ENCODE results near the gene IMP3. TPM values are rescaled to one million over a fixed set of nuclear protein-coding genes. Genes with fewer than 3 reads are reported as not detected.

IMP3 gene
- total RNA-seq, 4 donors from 2014 or later = 37.2 to 131 (median 108) TPM

- in situ Hi-C loops (cut with MboI; ENCODE audit: low pct_ligation_motif_present in 1 of 4, low pct_unique_long_range_greater_than_20kb in 1 of 4, low sequenced_read_pairs in 3 of 4) = no loop called here
- Histone ChIP-seq H3K27me3 (no peaks in the 10 kb centered on the region), H3K4me1 (peaks cover 0 to 12% (median 0%) of the 10 kb centered on the region in 4 donors), H3K27ac (peak overlapping the region; percentile 7 to 62 (median 16)), H3K4me3 (no peak overlapping the region), H3K9me3 (no peaks in the 10 kb centered on the region), H3K36me3 (peaks cover 0 to 22% (median 4%) of the 10 kb centered on the region in 4 donors)
- no peak for TF ChIP-seq POLR2A (IDR thresholded peaks at IDR 0.05)
- TF ChIP-seq CTCF (IDR thresholded peaks at IDR 0.05) = no peak
- TF ChIP-seq POLR2AphosphoS5 (IDR thresholded peaks at IDR 0.05) = no peak
- TF ChIP-seq EP300 (IDR thresholded peaks at IDR 0.05; ENCODE audit: low read depth) = no peak
- intact Hi-C loops (cut with DNase I; ENCODE audit: low total_unique reads) = no loop called here
- DNase-seq = no peak
- WGBS, 2 donors (ENCODE audit: low coverage in 1 of 2) = 63% methylated on average over 2 of the region's 2 CpGs; no CpG with 5 or more reads in 1 of the 2 donors
Observed at GRCh38 chr15:75599401-75599800, 40.6 kb downstream of the IMP3 start.

DNA sequence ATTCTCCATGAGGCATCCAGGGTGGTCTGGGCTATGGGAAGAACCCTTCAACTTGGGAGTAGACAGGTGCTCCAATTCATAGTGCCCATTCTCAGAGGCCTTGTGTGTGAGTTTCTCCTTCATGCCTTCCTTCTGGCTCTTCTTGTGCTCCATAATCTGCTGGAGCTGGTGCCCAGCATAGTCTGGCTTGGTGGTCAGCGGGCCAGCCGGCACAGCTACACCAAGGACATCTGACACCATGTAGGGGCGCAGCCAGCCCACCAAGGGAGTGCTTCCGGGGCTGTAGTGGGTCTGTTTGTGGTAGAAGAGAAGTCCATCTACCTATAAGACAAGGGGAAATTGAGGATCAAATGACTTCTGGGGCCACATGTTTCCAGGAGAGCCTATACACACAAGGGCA lies 41.7 kb downstream of the IMP3 start:
- intact Hi-C loops (cut with DNase I; ENCODE audit: low total_unique reads) = no loop called here
- TF ChIP-seq EP300 (IDR thresholded peaks at IDR 0.05; ENCODE audit: low read depth) = no peak
- 99% methylated on average over 4 of the region's 4 CpGs; no CpG with 5 or more reads in 1 of the 2 donors for WGBS, 2 donors (ENCODE audit: low coverage in 1 of 2)
- Histone ChIP-seq H3K27ac (peak overlapping the region; percentile 7 to 15 (median 14)), H3K36me3 (peaks cover 0 to 22% (median 4%) of the 10 kb centered on the region in 4 donors), H3K4me3 (no peak overlapping the region), H3K4me1 (peaks cover 0 to 12% (median 0%) of the 10 kb centered on the region in 4 donors), H3K9me3 (no peaks in the 10 kb centered on the region), H3K27me3 (no peaks in the 10 kb centered on the region)
- in situ Hi-C loops (cut with MboI; ENCODE audit: low pct_ligation_motif_present in 1 of 4, low pct_unique_long_range_greater_than_20kb in 1 of 4, low sequenced_read_pairs in 3 of 4) = no loop called here
- no peak for DNase-seq

DNA sequence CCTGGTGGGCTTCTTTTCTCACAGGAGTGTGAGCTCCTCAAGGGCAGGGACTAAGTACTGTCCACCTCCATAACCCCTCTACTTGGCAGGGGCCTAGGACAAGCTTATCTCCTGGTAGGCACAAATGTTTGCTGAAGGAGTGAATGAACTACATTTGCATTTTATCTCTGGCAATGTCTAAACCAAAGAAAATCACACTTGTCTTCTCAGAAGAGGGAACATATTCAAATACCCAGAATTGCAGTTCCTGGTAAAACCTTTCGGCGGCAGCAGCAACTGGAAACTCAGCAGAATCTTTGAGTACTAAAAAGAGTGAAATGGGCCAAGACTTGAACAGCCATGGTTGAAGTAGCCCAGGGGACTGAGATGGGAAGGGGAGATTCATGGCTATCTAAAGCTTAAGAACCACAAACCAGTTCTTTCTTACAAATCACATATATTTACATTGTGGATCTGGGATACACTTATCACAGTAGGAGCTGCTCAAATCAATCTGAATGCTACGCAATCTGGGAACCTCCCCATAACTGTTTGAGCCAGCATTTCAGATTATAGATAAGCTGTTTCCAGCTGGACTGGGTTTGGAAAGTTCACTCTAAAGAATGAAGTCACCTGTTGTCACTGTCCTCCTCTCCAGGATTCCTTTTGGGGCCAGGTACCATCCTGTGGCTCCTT lies 42.2 kb downstream of the IMP3 start:
- Histone ChIP-seq H3K9me3 (no peaks in the 10 kb centered on the region), H3K4me3 (no peak overlapping the region), H3K36me3 (peaks cover 0 to 22% (median 4%) of the 10 kb centered on the region in 4 donors), H3K27ac (peak overlapping the region in 2 of 4 donors; percentile 7 to 15), H3K27me3 (no peaks in the 10 kb centered on the region), H3K4me1 (peaks cover 0 to 12% (median 0%) of the 10 kb centered on the region in 4 donors)
- TF ChIP-seq EP300 (IDR thresholded peaks at IDR 0.05; ENCODE audit: low read depth) (no peak), CTCF (IDR thresholded peaks at IDR 0.05) (peak in 4 of 5 experiments; percentile 26 to 42 (median 32))
- DNase-seq = no peak
- 77 to 83% methylated on average over 2 to 3 of the region's 3 CpGs for WGBS, 2 donors (ENCODE audit: low coverage in 1 of 2)
- intact Hi-C loops (cut with DNase I; ENCODE audit: low total_unique reads) (no loop called here), in situ Hi-C loops (cut with MboI; ENCODE audit: low pct_ligation_motif_present in 1 of 4, low pct_unique_long_range_greater_than_20kb in 1 of 4, low sequenced_read_pairs in 3 of 4) (no loop called here)

DNA sequence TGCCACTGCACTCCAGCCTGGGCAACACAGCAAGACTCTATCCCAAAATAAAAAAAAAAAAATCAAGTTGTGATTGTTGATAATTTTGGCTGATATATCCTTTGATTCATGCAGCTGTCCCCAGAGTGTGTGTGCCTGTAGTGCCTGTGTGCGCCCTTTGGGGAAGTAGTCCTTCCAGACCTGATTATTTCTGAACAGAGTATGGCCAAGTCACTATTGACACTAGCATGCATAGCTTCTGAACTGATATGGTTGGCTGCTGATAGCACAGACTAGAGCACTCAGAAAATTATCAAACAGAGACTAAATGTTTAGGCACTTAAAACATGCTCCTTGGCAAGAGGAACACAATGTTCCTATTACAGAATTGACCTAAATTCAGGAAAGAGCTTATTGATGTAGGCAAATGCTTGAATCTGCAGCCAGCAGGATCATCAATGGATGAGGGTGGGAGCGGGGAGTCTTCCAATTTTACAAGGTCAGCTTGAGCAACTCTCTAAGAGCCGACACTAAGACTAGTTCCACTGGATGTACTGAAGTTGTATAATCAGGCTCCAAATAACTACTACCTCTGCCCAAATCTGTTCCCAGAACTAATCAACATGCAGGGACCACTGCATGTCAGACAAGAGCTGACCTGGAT lies 43.2 kb downstream of the IMP3 start:
- TF ChIP-seq POLR2A (IDR thresholded peaks at IDR 0.05) (no peak), POLR2AphosphoS5 (IDR thresholded peaks at IDR 0.05) (no peak), EP300 (IDR thresholded peaks at IDR 0.05; ENCODE audit: low read depth) (no peak), CTCF (IDR thresholded peaks at IDR 0.05) (no peak)
- H3K4me1 ChIP-seq = peaks cover 0 to 12% (median 0%) of the 10 kb centered on the region in 4 donors

More for the DNA sequence above, 43.2 kb downstream of the IMP3 start:
- DNase-seq = no peak
- intact Hi-C loops (cut with DNase I; ENCODE audit: low total_unique reads) = no loop called here
- Histone ChIP-seq H3K36me3 (peaks cover 0 to 22% (median 4%) of the 10 kb centered on the region in 4 donors), H3K27me3 (no peaks in the 10 kb centered on the region), H3K4me3 (no peak overlapping the region), H3K27ac (no peak overlapping the region), H3K9me3 (no peaks in the 10 kb centered on the region)
- in situ Hi-C loops (cut with MboI; ENCODE audit: low pct_ligation_motif_present in 1 of 4, low pct_unique_long_range_greater_than_20kb in 1 of 4, low sequenced_read_pairs in 3 of 4) = no loop called here
- WGBS, 2 donors (ENCODE audit: low coverage in 1 of 2) = 80 to 82% methylated on average over 1 to 3 of the region's 3 CpGs

All from transverse colon (tissue), 4 donors.